22Rv1 (cell line): ENCODE measurements around the gene APOL2.

Source experiments
- H3K27ac ChIP-seq: fragments of 450-650 bp; 2 replicates; pipeline ENCODE4 v1.5.1; 2017
- ZFX ChIP-seq: fragments of 450-650 bp; IDR thresholded peaks from 2 replicates; pipeline ENCODE4 v1.6.1; 2017; ENCODE audit warnings: antibody characterized with exemption, borderline replicate concordance
- TF ChIP-seq, protein P1 (sequence below): fragments of 450-650 bp; IDR thresholded peaks from 2 replicates; pipeline ENCODE4 v1.5.1; 2017; ENCODE audit warnings: mild to moderate bottlenecking

APOL2 gene

DNA sequence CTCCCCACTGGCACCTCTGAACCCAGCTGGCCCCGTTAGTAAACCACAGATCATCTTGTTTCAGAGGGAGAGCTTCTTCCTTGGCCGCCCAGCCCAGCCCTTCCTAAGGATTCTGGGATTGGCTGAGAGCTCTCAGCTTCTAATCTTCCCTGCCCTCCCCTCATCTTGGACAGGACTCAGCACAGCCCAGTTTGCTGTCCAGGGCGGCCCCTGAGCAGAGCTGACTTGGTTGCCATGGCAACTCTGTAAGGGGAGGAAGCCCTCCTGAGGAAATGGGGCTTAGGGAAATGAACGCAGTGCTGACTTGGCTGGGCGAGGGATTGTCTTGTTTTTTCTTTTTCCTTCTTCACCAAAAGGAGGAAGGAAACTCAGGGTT lies 42.3 kb downstream of the APOL2 start:
- TF ChIP-seq, protein P1, sequence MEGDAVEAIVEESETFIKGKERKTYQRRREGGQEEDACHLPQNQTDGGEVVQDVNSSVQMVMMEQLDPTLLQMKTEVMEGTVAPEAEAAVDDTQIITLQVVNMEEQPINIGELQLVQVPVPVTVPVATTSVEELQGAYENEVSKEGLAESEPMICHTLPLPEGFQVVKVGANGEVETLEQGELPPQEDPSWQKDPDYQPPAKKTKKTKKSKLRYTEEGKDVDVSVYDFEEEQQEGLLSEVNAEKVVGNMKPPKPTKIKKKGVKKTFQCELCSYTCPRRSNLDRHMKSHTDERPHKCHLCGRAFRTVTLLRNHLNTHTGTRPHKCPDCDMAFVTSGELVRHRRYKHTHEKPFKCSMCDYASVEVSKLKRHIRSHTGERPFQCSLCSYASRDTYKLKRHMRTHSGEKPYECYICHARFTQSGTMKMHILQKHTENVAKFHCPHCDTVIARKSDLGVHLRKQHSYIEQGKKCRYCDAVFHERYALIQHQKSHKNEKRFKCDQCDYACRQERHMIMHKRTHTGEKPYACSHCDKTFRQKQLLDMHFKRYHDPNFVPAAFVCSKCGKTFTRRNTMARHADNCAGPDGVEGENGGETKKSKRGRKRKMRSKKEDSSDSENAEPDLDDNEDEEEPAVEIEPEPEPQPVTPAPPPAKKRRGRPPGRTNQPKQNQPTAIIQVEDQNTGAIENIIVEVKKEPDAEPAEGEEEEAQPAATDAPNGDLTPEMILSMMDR: no peak
- no peak for TF ChIP-seq ZFX
- H3K27ac ChIP-seq: no peak overlapping the region

DNA sequence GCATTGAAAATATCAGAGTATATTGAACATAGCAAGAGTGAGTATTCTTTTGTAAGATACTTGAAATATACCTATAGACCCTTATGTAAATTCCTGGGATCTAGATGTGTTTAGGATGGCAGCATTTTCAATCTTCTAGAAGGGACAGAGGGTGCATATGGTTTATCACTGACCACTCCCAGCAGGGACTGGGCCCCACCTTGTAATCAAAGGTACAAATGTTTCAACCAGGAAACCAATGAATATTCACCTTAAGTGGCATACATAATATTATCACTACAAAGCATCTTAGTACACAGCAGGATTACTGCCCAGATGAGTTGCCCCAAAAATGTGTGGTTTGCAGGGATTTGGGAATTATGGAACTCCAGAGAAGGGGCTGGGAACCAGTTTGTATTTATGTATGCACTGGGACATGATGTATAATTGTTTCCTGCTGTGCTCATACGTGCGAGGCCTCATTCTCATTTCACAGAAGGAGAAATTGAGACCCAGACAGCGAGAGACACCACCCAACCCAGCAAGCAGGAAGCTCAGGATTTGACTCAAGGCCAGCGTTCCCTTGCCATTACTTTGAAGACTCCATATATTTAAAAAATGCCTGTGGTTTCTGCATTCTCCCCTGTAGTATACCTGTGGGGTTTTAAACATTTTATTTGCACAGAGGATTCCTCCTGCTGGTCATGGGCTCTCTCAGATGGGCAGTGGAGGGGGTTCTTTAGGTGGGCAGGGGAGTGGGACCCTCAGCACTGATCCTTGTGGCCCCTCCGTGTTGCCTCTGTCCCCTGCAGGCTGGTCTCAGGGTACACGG lies 42.9 kb downstream of the APOL2 start:
- no peak overlapping the region for H3K27ac ChIP-seq
- TF ChIP-seq, protein P1: no peak
- TF ChIP-seq ZFX: no peak

DNA sequence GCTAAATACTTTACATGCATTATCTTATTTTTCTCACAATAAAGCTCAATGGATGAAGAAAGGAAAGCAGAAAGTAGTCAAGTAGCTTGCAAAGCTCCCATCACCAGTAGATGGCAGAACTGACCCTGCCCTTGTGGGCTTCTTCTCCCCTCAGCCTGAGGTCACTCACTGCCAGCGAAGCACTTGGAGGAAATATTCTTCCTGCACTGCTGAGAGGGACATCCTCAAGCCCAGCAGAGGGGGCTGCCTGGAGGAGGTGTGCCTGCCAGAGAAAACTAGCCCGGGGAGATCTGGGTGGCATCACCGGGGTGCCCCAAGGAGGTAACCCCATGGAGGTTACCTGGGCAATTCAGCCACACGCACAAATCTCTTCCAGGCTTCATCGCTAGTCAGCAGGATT lies 44.4 kb downstream of the APOL2 start:
- TF ChIP-seq ZFX: no peak
- TF ChIP-seq, protein P1: peak; percentile 59
- H3K27ac ChIP-seq: no peak overlapping the region

DNA sequence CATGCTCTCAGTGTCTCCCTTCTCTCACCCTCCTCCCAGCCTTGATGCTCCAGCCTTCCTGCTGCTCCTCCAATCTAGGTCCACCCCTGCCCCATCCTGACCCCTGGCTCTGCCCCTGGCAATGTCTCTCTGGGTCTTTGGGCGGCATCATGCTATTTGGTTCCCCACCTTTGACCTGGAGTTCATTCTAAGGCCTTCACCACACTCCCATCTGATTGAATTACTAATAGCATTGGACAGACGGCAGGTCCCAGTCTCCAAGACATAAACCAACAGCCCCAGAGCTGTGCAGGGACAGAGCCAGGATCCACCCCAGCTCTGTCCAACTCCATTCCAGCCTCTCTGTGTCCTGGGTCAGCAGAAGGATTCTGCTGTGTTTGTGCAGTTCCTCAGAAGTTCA lies 44.9 kb downstream of the APOL2 start:
- H3K27ac ChIP-seq: no peak overlapping the region
- TF ChIP-seq, protein P1: no peak
- no peak for TF ChIP-seq ZFX

DNA sequence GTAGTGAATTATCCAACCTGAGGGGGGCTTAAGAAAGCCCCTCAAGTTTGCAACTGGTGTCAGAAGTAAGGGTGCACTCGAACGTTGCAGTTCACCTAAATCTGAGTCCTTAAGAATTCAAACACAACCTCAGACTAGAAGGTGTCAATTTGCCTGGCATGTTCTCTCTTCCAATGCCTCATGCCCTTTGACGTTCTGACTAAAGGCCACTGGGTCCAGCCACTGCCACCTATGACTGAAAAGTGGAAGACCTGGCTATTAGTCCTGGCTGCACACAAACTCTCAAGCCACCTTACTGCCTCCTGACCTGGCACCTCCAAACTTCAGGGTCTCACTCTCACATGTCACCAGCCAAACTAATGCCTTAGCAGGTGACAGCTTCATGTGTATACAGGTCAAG lies 45.8 kb downstream of the APOL2 start:
- no peak overlapping the region for H3K27ac ChIP-seq
- TF ChIP-seq ZFX: no peak
- TF ChIP-seq, protein P1: no peak

DNA sequence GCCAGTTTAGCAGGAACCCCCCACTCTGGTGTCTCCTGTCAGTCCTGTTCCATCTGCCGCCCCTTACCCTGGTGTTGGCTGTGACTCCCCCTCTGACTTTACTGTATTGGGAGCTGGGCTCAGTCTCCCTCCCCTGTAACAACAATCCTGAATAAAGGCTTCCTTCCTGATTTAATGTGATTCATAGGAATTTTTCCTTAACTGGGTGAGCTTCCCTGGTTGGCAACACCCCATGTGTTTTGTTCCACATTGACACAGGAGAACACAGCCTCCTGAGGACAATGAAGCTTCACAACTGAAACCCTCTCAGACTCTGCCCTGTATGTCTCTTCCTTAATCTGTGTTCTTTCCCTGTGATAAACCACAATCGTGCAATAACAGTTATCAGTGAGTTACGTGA lies 46.2 kb downstream of the APOL2 start:
- no peak for TF ChIP-seq ZFX
- TF ChIP-seq, protein P1: no peak

DNA sequence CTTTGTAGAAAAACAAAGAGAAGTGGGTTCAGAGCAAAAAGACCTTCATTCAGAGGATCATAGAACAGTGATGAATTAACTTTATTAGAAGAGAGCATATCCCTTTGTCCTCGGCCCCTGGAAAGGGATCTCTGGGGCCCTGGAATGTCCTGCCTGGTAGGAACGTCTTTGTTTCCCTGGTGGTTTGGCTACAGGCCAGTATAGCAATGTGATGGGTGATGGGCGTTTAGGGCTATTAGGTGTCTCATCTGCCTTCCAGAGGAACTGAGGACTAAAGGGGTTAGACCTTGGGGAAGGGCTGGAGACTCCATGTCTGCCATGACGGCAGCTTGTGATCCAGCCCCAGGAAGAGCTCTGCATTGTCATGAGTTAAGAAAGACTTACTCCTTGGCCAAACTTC lies 46.8 kb downstream of the APOL2 start:
- no peak for TF ChIP-seq ZFX
- TF ChIP-seq, protein P1: no peak
- H3K27ac ChIP-seq: no peak overlapping the region

More for the DNA sequence above, 46.2 kb downstream of the APOL2 start:
- H3K27ac ChIP-seq: no peak overlapping the region
